ENCODE measurements around the gene TNRC6A.

- TF ChIP-seq MTA3 (IDR thresholded peaks at IDR 0.05; ENCODE audit: borderline replicate concordance, low read length) = no peak
- no peak for TF ChIP-seq MLLT1 (IDR thresholded peaks at IDR 0.05)
- TF ChIP-seq POLR2A (IDR thresholded peaks at IDR 0.05; ENCODE audit: low read depth, low read length) = no peak
- TF ChIP-seq HDAC6 (IDR thresholded peaks at IDR 0.05; ENCODE audit: unreplicated experiment) = no peak
- no peak for TF ChIP-seq JUND (IDR thresholded peaks at IDR 0.05; ENCODE audit: low read depth, low read length)
- no peak for TF ChIP-seq CTCF (IDR thresholded peaks at IDR 0.05 in 2 of 3, conservative IDR thresholded peaks at IDR 0.05 in 1 of 3; ENCODE audit: control insufficient read depth in 2 of 3, extremely low read depth in 1 of 3, insufficient read depth in 1 of 3, low read depth in 3 of 3, low read length in 3 of 3)
- TF ChIP-seq HDAC2 (IDR thresholded peaks at IDR 0.05) = no peak
- no peak for TF ChIP-seq NFIC (IDR thresholded peaks at IDR 0.05; ENCODE audit: low read depth, low read length)
- TF ChIP-seq KDM1A (IDR thresholded peaks at IDR 0.05; ENCODE audit: borderline replicate concordance) = no peak
- no peak for TF ChIP-seq ZSCAN29 (IDR thresholded peaks at IDR 0.05)
- TF ChIP-seq TAF1 (IDR thresholded peaks at IDR 0.05; ENCODE audit: borderline replicate concordance, low read depth, low read length) = no peak
These were observed 12.0 kb upstream of the TNRC6A start for GRCh38 chr16:24717411-24717810.
